ENCODE measurements around the gene ZNF225.

- no peak for TF ChIP-seq CTCF (IDR thresholded peaks at IDR 0.05)
- TF ChIP-seq POLR2A (IDR thresholded peaks at IDR 0.05) = no peak
- TF ChIP-seq POLR2AphosphoS5 (IDR thresholded peaks at IDR 0.05; ENCODE audit: insufficient read depth in 1 of 2, low read depth in 1 of 2) = no peak
Measured at GRCh38 chr19:44069415-44069814, 43.8 kb upstream of the ZNF225 start.
